Dedifferentiated amniotic fluid mesenchymal stem cell (primary cell): Measurements from ENCODE around the gene XRCC5.

Source experiments
- DNase-seq: peaks from one replicate; pipeline ENCODE4 v3.0.0-alpha.2; 2016; ENCODE audit errors: extremely low spot score

XRCC5 gene

DNA sequence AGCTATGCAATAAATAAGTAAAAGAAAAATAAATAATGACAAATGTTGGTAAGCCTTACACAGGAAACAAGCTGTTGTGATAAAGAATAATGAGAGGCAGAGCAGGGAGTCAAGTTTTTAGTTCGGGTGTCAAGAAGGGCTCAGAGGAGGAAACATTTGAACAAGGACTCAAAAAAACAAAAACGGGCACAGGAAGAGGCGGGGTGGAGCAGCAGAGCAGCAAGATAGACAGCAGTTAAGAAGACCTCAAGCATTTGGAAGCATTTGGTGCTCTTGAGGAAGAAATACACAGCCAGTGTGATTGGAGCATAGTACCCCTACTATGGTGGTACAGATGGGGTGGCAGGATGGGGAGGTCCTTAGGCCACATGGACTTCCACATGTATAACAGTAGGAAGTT, 24.6 kb upstream of the XRCC5 start:
- DNase-seq = no peak

DNA sequence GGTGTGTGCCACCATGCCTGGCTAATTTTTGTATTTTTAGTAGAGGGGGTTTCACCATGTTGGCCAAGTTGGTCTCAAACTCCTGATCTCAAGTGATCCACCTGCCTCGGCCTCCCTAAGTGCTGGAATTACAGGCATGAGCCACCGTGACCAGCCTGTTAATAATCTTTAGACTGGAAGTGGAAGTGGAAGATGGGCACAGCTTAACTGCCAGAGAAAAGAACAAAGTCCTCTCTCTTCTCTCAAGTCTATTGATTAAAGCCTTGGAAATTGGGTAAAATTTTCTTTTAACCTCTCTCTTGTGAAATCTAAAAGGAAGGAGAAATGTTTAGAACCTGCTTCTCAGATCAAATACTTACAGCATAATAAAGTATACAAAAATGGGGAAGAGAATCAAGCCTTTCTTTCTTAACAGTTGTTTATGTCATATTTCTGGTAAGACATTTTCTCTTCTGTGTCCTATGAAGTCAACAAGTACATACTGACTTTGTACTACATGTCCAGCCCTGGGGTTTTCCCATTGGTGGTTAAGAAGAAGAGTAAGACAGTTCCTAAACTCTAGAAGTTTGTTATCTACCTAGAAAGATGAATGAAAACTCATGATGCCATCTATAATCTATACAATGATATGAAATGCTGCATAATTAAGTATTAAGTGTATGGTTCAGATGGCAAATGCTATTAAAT, 22.8 kb upstream of the XRCC5 start:
- no peak for DNase-seq

DNA sequence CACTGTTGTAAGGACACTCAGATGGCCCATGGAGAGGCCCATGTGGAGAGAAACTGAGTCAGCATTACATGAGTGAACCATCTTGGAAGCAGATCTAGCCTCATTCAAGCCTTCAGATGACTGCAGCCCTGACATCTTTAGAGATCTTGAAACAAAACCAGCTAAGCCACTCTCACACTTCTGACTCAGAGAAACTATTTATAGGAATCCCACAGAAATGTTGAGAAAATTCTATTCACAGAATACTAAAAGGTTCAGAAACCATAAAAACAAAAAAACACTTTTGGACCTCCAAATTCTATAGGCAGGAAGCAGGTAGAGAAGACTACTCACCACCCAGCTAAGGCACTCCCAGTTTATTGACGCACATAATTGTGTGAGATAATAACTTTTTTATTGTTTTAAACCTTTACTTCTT, 18.8 kb upstream of the XRCC5 start:
- no peak for DNase-seq

DNA sequence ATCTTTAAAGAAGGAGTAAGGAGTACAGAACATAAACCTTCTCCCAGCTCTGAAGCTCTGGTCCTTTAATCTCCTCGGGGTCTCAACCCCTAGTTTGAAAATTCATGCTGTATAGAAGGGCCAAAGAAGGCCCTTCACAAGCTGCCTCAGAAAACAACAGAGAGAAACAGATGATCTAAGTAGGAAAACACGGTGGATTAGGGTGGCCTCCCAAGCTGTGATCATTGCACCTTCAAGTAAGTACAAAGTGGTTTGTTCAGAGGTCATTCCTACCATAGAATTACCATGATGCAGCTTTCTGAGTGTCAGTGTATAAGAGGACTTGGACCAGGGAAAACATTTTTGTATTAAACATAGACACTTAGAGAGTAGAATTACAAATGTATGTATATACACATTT, 16.5 kb upstream of the XRCC5 start:
- no peak for DNase-seq

DNA sequence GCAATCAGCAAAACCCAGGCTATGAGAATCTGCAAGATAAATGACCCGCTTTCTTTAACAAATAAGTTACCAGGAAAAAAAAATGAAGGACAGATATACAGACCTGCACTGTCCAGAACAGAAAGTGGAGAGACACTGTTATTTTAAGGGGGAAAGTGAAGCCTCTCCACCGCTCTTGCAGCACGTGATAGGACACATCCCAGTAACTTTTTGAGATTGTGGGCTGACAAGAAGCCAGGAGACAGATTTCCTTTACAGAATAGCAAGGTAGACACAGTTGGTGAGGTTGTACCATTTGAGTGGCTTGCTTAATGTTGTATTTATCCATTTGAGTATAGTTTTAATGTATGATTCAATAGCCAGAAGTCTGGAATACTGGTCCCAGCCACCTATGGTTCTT, 14.4 kb upstream of the XRCC5 start:
- no peak for DNase-seq

DNA sequence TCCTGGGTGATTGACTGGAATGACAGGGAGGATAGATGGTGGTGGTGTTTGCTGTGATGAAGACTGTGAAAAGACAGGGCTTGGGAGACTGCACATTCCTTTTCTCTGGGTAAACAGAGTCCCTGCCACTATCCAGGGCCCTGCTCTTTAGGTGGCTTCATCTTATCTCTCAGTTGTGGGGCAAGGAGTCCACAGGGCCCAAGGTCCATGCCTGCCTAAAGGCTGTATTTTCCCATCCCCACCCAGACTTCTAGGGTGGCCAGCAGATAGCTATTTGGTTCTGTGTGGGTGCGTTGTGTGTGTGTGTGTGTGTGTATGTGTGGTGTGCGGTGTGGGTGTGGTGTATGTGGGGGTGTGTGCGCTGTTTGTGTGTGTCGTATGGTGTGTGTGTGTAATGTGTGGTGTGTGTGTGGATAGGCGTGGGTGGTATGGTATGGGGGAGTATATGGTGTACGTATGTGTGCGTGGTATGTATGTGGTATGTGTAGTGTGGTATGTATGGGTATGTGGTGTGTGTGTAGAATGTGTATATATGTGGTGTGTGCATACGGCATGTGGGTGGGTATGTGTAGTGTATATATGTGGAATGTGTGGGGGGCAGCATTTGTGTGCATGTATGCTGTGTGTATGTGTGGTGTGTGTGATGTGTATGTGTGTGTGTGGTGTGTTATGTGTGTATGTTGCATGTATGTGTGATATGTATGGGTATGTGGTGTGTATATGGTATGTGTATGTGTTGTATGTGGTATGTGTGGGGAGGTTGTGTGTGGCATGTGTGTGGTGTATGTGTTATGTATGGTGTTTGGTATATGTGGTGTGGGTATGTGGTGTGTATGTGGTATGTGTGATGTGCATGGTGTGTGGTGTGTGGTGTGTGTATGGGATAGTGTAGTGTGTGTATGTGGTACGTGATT, 10.5 kb upstream of the XRCC5 start:
- no peak for DNase-seq

DNA sequence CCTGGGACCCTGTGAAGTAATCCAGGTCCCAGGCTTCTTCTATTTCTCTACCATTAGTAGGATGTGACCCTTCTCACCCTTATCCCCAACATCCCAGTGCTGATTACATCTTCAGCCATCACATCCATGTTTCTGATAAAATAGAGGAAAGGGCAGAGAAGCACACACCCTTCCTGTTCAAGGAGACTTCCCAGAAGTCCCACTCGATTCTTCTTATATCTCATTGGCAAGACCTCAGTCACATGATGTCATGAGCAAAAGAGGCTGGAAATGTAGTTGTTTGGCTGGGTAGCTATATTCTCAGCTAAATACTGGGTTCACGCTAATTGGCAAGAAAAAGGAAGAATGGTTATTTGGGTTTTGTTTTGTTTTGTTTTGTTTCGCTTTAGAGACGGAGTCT, 8.0 kb upstream of the XRCC5 start:
- DNase-seq = no peak

DNA sequence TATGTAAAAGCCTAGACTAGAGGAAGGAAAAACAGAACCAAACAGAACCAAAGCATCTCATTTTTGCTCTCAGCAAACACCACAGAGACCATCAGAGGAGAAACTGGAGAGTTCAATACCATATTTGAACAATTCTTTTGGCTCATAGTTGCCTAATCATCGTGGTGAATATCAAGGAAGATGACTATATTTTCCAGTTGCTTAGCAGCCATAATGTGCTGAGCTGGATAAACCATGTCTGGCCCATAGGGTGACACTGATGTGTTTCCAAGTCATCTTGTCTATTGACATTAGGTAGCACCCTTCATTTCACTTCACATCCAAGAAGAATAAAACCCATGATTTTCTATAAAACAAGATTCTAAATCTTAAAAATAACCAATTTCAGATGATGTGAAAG, 5.9 kb upstream of the XRCC5 start:
- no peak for DNase-seq

DNA sequence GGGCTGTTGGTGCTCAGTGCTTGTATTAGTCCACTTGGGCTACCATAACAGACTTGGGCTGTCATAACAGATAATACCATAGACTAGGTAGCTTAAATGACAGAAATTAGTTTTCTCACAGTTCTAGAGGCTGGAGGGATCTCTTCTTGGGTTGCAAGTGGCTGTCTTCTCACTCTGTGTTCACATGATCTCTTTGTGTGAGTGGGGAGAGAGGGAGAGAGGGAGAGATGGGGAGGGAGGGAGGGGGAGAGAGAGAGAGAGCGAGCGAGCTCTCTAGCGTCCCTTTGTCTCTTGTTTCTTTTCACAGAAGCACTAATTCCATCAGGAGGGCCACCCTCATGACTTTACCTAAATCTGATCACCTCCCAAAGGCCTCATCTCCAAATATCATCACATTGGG, 4.5 kb upstream of the XRCC5 start:
- DNase-seq = no peak

DNA sequence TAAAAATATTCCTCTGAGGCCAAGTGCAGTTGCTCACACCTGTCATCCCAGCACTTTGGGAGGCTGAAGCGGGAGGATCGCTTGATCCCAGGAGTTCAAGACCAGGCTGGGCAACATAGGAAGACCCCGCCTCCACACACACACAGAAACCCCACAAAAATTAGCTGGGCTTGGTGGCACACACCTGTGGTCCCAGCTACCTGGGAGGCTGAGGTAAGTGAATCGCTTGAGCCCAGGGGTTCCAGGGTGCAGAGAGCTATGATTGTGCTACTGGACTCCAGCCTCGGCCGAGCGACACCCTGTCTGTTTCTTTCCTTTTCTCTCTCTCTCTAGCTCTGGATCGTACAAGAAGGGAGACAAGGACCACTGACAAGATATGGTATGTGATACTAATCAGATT, 1.8 kb upstream of the XRCC5 start:
- DNase-seq = no peak

DNA sequence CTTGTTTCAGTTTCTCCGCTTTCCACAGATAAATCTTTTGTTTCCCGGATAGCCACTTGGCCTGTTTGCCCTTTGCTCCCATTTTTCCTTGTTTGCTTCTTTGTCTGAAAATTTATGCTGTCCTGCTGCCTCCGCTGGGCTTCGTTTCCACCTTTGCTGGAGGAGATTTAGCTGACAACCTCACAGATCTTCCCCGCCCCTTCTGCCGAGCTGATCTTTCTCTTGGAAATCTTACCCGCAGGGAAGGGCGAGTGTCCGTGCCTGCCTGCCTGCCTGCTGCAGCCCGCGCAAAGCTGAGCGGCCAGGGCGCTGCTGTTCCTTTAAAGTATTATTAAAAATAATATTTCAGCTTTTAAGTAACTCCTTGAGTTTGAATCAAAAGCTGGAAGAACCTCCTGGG, 1.4 kb upstream of the XRCC5 start:
- DNase-seq = no peak

DNA sequence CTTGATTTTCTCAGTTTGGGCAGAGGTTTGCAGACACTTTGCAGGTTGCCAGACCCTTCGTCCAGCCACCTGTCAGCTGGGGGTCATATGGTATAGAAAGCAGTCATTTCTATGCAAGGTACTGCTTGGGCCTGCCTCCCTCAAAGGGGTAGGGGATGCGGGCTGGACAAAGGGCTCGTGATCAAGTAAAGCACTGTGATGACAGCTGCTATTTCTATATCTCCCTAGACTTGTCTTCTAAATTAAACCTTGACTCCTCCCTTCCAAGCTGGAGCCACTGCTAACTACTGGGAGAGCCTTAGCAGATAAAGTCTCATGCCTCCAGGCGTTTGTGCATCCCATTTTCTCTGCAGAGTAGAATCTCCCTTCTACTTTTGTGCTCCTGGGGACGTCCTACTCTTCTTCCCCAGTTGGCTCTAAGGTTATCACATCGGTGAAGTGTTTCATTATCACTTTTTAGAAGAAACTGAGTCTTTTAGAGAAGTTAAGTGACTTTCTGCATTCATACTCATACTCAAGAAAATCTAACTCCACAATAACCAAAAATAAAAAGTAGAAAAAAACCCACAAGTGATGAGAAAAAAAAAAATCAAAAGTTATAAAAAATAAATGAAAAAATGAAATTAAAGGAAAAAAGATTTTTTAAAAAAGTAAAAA, 710 bp upstream of the XRCC5 start:
- no peak for DNase-seq

DNA sequence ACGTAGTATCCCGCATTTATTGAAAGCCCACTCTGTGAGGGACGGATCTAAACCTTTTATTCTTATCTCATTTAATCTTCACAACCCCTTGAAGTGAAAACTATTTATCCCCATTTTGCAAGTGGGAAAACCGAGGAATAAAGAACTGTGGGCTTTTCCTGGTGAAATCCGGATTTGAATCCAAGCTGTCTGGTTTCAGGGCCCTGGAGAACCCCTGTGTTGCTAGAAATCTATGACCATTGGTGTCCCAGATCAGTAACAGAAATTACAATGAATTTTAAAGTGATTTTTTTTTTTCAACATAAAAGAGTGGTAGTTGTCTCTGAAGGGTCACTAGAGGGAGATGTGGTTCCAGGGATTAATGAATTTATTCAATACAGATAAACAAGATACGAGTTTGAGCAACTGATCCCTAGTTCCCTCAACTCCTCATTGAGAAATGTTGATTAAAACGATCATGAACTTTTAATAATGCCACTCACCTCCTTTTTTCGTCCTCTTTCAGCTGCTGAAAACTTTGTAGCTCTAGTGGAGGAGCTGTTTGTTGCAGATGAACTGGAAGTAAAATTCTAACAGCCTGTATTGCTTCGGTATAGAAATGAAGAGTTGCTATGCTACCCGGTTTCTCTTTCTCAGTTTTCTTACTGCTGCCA, 940 bp downstream of the XRCC5 start:
- DNase-seq = peak; percentile 56

DNA sequence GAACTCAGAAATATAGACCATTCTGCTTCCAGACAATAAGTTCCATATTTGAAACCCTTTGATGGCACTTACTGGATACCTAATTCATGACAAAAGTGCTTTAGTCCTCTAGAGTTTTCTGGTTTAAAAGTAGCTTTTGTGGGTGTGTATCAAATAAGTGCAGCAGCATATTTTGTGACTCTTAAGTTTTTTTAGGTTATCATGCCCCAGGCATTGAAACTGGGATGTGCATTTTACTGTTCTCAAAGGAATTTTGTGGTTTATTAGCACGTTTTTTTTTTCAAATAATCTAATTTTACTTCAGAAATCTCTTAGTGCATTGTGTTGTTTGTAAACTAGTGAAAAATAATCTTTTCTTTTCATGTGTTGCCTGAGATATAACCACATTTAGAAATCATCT, 1.5 kb downstream of the XRCC5 start:
- no peak for DNase-seq

DNA sequence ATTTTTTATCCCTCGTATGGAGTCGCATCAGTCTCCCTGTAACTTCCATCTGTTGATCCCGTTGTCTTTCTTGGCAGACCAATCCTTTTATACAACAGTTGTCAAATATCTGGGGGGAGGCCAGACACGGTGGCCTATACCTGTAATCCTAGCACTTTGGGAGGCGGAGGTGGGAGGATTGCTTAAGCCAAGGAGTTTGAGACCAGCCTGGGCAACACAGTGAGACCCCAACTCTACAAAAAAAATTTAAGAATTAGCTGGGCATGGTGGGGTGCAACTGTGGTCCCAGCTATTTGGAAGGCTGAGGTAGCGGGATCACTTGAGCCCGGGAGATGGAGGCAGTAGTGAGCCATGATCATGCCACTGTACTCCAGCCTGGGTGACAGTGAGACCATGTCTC, 2.0 kb downstream of the XRCC5 start:
- DNase-seq = no peak

DNA sequence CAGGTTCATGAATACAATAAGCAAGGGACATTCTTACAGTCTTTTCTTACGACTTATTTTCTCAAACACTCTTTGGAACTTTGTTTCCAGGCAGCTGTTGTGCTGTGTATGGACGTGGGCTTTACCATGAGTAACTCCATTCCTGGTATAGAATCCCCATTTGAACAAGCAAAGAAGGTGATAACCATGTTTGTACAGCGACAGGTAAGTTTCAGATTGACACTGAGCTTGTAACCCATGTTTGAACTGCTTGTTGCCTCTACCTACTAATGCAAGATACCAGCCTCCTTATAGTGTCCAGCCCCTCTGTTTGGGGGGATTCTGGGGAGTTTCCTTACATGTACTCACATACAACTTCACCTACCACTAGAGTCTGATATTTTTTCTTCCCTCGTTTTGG, 3.8 kb downstream of the XRCC5 start:
- no peak for DNase-seq

DNA sequence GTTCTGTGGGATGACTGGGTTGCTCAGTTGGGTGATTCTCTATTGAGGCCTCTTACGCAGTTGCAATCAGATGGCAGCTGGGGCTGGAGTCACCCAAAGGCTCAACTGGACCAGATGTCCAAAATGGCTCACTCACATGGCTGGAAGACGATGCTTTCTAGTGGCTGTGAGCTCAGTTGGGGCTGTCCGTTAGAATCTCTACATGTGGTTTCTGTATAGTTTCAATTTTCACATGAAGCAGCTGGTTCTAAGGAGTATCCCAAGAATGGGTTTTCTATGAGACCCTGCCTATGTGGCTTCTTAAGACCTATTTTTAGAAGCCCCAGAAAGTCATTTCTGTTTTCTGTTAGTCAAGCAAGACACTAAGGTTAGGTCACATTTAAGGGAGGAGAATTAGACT, 4.4 kb downstream of the XRCC5 start:
- no peak for DNase-seq

DNA sequence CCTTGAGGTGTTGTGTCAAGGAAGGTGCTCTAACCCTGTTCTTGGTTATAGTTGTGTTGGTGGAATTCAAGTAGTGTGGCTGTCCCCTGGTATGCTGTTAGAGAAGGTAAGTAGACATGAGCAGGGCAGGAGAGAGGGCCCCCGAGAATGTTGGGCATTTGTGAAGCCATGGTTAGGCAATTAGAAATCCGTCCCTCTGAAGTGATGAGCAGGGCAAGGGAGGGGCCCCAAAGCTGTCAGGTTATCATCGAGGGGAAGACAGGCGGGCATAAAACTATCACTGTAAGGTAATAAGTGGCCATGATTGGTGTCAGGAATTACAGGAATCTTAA, 5.2 kb downstream of the XRCC5 start:
- no peak for DNase-seq

DNA sequence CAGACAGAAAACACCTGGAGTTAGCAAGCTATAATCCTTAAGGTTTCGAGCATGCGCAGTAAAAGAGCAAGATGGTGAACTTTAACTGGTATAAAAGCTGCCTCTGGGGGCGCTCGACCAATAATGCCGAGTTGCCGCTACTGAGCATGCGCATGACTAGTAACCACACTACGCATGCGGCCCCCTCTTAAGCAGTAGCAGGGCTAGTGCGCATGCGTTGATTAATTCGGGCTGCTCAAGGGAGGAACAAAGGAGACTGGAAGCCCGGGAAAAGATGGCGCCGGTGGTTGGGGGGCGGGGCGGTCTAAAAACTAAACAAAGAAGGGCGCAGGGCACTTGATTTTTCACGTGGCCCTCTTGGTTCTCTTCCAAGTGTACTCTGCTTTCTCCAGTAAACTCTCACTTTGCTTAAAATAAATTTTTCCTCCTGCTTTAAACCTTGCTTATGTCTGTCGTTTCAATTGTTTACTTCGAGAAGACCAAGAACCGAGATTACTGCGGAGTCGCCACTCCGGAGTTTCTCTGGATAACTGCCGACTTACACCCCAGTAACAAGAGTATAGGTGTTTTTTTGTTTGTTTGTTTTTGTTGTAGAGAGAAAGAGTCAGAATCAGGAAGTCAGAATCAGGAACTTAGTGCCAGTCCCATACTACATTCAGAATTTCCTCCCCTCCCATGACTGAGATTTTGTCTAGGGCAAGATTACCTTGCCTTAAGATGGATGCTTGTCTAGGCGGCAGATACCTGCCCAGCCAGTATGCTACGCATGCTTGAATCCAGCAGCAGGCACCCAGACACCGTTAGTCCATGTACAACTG, 5.8 kb downstream of the XRCC5 start:
- peak; percentile 99 for DNase-seq

DNA sequence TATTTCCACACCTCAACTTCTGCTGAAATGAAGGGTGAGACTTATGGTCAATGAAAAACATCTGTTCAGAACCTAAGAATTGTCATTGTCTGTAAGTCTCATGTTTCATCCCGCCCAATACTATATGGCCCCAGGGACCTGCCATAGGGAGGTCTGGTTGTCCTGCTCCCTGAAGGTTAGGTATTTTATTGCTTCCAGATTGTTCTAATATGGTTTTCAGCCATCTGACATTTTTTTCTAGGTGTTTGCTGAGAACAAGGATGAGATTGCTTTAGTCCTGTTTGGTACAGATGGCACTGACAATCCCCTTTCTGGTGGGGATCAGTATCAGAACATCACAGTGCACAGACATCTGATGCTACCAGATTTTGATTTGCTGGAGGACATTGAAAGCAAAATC, 7.3 kb downstream of the XRCC5 start:
- DNase-seq = no peak

DNA sequence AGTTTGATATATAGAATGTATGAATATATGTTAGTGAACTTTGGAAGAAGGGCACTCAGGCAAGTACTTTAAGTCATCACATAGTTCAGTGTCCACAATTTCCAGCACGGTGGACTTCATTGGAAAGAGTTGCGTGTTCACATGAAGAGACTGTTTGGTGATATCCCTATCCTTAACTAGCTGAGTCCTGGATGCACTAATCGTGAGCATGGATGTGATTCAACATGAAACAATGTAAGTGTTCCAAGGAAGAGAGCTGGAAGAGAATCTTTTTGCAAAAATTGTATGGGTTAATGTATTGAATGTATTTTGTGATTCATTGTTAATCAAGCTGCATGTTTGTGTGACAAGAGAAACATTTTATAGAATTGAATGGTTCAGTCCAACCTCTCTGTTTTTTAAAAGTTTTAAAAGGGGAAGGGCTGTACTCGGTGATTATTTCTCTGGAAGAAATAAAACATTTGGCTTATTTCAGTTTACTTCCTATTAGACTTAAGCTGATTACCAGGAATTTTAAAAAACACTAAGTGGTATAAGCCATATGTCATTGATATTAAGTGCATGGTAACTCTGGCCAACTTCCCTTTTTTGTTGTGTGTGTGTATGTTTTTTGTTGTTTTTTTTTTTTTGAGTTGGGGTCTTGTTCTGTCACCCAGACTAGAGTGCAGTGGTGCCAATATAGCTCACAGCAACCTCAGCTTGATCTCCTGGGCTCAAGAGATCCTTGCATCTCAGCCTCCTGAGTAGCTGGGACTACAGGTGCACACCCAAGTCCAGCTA, 8.6 kb downstream of the XRCC5 start:
- no peak for DNase-seq
